Smooth muscle cell of the umbilical artery (primary cell): ENCODE data around the gene VAMP5. TPM values are rescaled to one million over a fixed set of nuclear protein-coding genes. Genes with fewer than 3 reads are reported as not detected.

Experiments used
- total RNA-seq: library from RNA; depleted of rRNA; stranded (reverse); fragments of >200 nt; gene quantifications from 2 replicates; pipeline ENCODE4 v1.2.3, GENCODE V29; 2014

Gene VAMP5, protein sequence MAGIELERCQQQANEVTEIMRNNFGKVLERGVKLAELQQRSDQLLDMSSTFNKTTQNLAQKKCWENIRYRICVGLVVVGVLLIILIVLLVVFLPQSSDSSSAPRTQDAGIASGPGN
- total RNA-seq: 6.2 and 16.6 TPM in 2 replicates

GRCh38 chr2:85584354-85584856 is at the start of gene VAMP5:
Gene VAMP5, plus strand, starts transcription at chr2:85584431. Its CDS starts 60 bp downstream, at chr2:85584491.

GRCh38 chr2:85538507-85539360 is 45.5 kb upstream of the VAMP5 start, which contains the start of gene MAT2A:
Gene MAT2A, plus strand, starts transcription at chr2:85539168. Its CDS starts 120 bp downstream, at chr2:85539288.

GRCh38 chr2:85561280-85562212 is 22.7 kb upstream of the VAMP5 start, which contains the start of gene GGCX:
Gene GGCX, minus strand, starts transcription at chr2:85561493. Its CDS starts 65 bp downstream, at chr2:85561428.

DNA sequence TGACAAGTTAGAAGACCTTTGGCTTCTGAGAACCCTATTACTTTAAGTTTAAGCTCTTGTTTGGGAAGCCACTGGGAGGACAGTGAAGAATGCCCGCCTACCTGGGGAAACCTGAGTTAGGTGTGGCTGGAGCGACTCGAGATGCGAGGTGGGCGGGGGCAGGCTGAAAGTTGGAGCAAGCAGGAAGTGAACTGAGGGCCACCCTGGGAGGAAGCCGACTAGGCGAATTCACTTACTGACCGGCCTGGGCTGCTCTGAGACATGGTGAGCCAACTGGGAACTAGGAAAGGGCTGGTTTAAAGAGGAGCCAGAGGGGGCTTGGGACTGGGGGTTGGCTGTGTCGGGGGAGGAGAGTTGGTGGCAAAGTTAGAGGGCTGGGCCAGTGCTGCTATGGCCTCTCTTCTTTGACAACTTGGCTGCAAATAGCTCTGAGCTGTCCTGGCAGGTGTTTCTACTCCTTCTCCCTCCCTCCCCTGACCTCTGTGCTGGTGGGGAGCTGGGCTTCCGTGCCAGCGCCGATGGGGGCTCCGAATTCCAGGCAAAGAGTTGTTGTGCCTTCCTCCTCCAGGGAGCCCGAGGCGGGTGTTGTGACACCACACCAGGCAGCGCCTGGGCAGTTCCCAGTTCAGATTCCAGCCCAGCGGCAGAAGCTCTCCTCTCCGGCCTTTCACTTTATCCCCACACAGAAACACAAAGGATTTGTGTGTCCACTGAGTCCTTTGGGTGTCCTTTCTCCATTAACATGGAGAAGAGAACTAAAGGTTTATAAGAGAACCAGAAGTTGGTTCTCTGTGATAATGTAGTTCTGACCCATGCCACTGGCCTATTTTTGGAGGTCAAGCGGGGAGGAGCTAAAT is 6.6 kb upstream of the VAMP5 start, which contains the start of gene VAMP8:
Gene VAMP8 (plus strand): TSS at position 201 of the 857 bp plus-strand sequence. CDS start 61 bp downstream, at position 262.

DNA sequence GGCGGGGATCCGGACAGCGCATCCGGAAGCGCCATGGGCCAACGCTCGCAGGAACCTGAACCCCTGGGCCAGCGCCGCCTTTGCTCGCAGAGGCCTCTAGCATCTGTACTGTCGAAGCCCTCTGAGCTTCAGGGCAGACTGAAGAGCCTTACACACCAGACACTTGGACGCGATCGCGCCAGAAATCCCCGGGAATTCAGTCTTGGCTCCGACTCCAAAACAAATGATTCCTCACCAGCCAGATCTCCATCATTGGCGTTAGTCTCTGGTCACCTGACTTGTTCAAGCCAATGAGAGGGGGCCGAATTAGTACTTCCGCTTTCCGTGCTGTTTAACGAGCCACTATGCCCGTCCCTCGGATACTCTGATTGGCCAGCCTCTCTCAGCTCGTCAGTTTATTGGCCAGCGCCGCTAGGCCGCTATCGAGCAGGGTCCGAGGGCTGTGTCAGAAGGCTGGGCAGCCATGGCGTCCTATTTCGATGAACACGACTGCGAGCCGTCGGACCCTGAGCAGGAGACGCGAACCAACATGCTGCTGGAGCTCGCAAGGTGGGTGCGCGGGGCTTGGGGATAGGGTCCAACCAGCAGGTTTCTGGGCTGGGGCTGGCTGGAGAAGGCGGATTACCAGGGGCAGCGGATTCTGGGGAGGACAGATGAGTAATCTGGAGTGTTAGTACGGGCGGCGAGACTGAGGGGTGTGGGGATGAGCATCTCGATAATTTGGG is 11.2 kb downstream of the VAMP5 start, which contains the start of gene RNF181:
Gene RNF181 (plus strand): TSS at position 445 of the 725 bp plus-strand sequence. CDS start 19 bp downstream, at position 464.

DNA sequence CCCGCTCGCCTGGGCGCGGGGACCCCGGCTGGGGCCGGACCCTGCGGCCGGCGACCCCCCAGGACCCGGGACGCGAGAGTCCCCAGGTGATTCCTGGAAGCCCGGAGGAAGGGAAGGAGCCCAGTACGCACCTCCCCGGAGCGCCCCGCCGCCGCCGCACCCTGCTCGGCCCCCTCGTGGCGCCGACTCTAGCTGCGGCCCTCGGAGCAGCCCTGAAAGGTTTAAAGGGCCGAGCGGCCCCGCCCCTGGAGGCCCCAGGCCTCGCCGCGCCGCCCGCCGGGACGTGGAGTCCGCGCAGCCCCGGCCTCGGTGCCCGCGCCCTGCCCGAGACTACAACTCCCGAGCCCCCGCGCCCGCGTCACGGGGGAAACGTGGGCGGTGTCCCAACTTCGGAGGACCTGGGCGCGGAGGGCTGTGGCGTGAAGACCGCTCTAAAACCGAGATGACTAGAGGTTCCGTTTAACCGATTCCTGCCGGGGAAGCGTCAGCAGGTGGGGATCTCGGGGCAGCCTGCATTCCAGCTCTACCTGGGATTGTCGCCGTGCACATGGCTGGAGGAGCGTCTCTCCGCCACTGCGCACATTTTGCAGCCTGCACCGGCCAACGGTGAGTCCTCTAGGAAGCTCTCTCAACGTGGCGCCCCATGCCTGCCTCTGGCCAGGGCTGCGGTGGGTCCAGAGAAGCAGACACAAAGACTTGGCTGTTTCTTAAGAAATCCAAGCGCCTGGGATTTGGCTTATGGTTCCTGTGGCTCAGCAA is 18.4 kb downstream of the VAMP5 start, which contains the start of gene TMEM150A:
Gene TMEM150A (minus strand): TSS at position 223 of the 759 bp plus-strand sequence. CDS start 750 bp downstream, outside the sequence.

DNA sequence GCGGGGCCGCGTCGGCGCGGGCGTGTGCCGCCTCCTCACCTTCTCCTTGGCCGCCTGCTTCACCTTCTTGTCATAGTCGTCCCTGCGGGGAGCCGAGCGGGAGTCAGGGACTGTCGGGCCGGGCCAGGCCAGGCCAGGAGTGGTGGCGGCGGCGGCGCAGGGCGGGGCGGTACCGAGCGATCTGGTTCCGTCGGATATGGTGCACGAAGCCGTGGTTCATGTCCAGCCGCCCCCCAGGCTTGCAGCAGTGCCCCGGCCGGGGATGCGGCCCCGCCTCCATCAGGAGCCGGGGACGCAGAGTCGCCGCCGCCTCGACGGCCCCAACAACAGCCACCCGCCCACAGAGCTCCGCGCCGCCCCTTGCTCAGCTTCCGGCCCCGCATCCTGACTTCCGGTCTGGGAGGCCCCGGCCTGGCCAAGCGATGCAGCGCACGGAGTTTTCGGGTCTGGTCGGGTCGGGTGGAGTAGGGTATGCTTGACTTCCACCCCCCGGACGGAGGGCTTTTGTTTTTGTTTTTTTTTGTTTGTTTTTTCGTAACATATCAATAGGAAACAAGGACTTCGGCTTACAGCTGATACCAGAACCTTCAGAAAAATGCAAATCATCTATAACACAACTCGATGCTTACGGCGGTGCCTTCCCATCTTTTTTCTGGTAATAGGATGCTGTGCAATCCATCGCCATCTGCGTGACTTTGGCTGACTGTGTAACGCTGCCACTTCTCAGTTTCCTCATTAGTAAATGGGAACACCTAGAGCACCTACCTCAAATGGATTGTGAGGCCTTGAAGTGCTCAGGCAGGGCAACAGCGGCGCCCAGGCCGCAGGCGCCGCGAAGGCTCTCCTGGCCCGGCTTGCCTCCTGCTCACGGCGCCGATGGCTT is 27.7 kb downstream of the VAMP5 start, which contains the start of gene C2orf68:
Gene C2orf68 (minus strand): TSS at position 362 of the 883 bp plus-strand sequence. CDS start 82 bp downstream, at position 280.

Other genes starting within 250 kb of the VAMP5 start
- 57.9 and 70.7 TPM in 2 replicates for gene RETSAT, start 229.9 kb upstream of the VAMP5 start, total RNA-seq
- gene ELMOD3, start 229.7 kb upstream of the VAMP5 start, total RNA-seq: 13.1 and 14.4 TPM in 2 replicates
- 49.6 and 50.7 TPM in 2 replicates for gene CAPG, start 174.1 kb upstream of the VAMP5 start, total RNA-seq
- not detected in 2 replicates for gene SH2D6, start 165.7 kb upstream of the VAMP5 start, total RNA-seq
- 111 and 170 TPM in 2 replicates for gene MAT2A, start 45.3 kb upstream of the VAMP5 start, total RNA-seq
- 75.5 and 87.9 TPM in 2 replicates for gene GGCX, start 22.9 kb upstream of the VAMP5 start, total RNA-seq
- gene VAMP8, start 6.8 kb upstream of the VAMP5 start, total RNA-seq: 0.23 and 0.59 TPM in 2 replicates
- gene RNF181, start 11.3 kb downstream of the VAMP5 start, total RNA-seq: 115 and 212 TPM in 2 replicates
- gene TMEM150A, start 18.3 kb downstream of the VAMP5 start, total RNA-seq: 10.1 and 11.7 TPM in 2 replicates
- gene C2orf68, start 27.6 kb downstream of the VAMP5 start, total RNA-seq: 11.1 and 12.8 TPM in 2 replicates
- gene USP39, start 31.8 kb downstream of the VAMP5 start, total RNA-seq: 27.6 and 37.9 TPM in 2 replicates
- not detected in 2 replicates for gene SFTPB, start 83.8 kb downstream of the VAMP5 start, total RNA-seq
- gene GNLY, start 109.9 kb downstream of the VAMP5 start, total RNA-seq: not detected in 2 replicates
- 4.7 and 15.4 TPM in 2 replicates for gene ATOH8, start 169.6 kb downstream of the VAMP5 start, total RNA-seq